Mucosa of descending colon (tissue), 3 donors: ENCODE measurements around the gene KIF18A. TPM values are rescaled to one million over a fixed set of nuclear protein-coding genes. Genes with fewer than 3 reads are reported as not detected.

Experiments used
- ATAC-seq: fragments of 200-7000 bp; cut with Tn5 transposase; one replicate; pipeline ENCODE4 v1.9.1; 2020; ENCODE audit warnings: mild to moderate bottlenecking, moderate library complexity
- DNase-seq, 3 donors: peaks; one replicate each; pipeline ENCODE4 v3.0.0-alpha.2; 2020
- H3K36me3 ChIP-seq: fragments of 200-600 bp; one replicate; pipeline ENCODE4 v1.8.0; 2021; ENCODE audit warnings: low read depth, mild to moderate bottlenecking
- H3K4me1 ChIP-seq: fragments of 200-600 bp; one replicate; pipeline ENCODE4 v1.8.0; 2021; ENCODE audit warnings: low read depth, mild to moderate bottlenecking
- H3K4me3 ChIP-seq: fragments of 200-600 bp; one replicate; pipeline ENCODE4 v1.8.0; 2021; ENCODE audit warnings: mild to moderate bottlenecking
- H3K9me3 ChIP-seq: fragments of 200-600 bp; one replicate; pipeline ENCODE4 v1.8.0; 2021; ENCODE audit warnings: mild to moderate bottlenecking
- intact Hi-C, 2 donors: fragments of 100-400 bp; cut with DNase I in 1 of 2; cut with micrococcal nuclease in 1 of 2; formaldehyde crosslinking; loops; one replicate each; pipeline versions ENCODE4 v1.11.0 to v1.11.1; 2022; cut with DNase I, micrococcal nuclease
- total RNA-seq, 3 donors: library from RNA; stranded (reverse); fragmentation: NEBNext Ultra II Directional in 2 of 3; extraction: Animal tissue kit (Norgen Biotek cat#: 25700) in 2 of 3; gene quantifications; one replicate each; pipeline versions ENCODE4 v1.2.1 to v1.2.4, GENCODE V29; 2021 to 2023
- TF ChIP-seq, protein P1 (sequence below): fragments of 200-600 bp; IDR thresholded peaks from one replicate; pipeline ENCODE4 v1.8.0; 2022; ENCODE audit warnings: antibody characterized with exemption, mild to moderate bottlenecking
- donor health status: DM: no; HTN: no; CAD: no; lungs with moderate emphysema.
- donor health status: DM: no; HTN: no; CAD: no.
- donor health status: DM: no; HTN: yes; CAD: no.

Gene KIF18A
- total RNA-seq, 3 donors from 2014 or later = 1.9 to 4.3 (median 2.5) TPM

DNA sequence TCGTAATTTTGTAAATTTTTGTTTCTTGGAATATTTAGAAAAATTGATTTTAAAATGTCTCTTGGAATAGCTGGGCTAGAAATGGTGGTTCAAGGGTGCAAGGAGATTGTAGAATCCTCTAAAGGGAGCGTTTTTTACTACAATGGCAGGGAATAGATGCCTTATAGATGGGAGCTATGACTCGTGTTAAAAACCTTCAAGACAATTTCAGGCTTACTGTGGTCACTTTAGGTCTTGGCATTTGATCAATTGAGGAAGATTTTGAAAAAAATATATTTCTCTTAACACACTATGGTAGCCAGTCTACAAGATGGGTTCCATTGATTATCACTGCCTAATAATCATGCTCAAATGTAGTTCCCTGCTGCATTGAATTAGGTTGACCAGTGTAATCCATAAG lies 25.2 kb upstream of the KIF18A start:
- Histone ChIP-seq H3K36me3 (no peaks in the 10 kb centered on the region), H3K4me1 (no peaks in the 10 kb centered on the region), H3K4me3 (no peak overlapping the region), H3K9me3 (peaks cover 10% of the 10 kb centered on the region)
- ATAC-seq (no peak), DNase-seq (no peak)
- intact Hi-C loops = no loop called here
- TF ChIP-seq, protein P1, sequence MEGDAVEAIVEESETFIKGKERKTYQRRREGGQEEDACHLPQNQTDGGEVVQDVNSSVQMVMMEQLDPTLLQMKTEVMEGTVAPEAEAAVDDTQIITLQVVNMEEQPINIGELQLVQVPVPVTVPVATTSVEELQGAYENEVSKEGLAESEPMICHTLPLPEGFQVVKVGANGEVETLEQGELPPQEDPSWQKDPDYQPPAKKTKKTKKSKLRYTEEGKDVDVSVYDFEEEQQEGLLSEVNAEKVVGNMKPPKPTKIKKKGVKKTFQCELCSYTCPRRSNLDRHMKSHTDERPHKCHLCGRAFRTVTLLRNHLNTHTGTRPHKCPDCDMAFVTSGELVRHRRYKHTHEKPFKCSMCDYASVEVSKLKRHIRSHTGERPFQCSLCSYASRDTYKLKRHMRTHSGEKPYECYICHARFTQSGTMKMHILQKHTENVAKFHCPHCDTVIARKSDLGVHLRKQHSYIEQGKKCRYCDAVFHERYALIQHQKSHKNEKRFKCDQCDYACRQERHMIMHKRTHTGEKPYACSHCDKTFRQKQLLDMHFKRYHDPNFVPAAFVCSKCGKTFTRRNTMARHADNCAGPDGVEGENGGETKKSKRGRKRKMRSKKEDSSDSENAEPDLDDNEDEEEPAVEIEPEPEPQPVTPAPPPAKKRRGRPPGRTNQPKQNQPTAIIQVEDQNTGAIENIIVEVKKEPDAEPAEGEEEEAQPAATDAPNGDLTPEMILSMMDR = no peak

DNA sequence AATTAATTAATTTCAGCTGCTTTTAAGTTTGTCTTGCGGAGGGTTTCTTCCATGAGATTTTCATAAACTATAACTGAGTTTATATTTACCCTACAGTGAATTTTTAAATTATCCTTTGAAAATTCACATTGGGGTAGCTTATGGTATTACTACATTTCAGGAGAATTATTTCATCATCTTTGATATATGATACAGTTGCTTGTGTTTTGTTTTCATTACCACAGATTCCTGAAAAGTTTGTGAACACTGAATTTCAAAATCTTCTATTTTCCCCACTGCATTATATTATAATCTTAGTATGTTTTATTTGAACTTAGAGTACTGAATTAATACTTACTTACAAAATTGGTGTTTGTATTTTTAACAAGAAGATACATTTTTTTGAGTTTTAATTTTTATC lies 24.6 kb upstream of the KIF18A start:
- no peak for DNase-seq

DNA sequence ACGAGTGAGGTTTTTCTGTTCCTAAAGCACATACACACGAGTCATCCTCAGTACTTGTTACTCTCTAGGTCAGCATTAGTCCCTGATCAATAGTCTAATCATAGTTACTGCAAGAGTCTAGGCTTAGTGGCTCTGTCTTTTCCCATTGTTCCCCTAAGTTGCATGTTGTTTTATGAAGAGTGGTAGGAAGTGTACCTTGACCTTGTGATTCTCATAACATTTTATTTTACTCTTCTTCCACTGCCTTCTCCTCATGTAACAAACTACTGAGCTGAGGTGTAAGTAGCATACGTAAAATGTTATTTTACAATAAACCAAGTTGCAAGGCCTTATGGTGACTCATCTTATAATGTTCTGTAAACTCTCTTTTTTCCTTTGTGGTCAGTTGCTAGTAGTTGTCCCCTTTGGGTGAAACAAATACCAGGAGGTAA lies 15.2 kb upstream of the KIF18A start:
- DNase-seq = no peak
- Histone ChIP-seq H3K4me3 (no peak overlapping the region), H3K9me3 (no peaks in the 10 kb centered on the region), H3K4me1 (no peaks in the 10 kb centered on the region), H3K36me3 (no peaks in the 10 kb centered on the region)
- intact Hi-C loops = no loop called here
- peak; percentile 79 for ATAC-seq
- TF ChIP-seq, protein P1 = no peak

More for the DNA sequence above, 24.6 kb upstream of the KIF18A start:
- H3K4me3 ChIP-seq = no peak overlapping the region
- intact Hi-C loops = no loop called here
- H3K9me3 ChIP-seq = peaks cover 4% of the 10 kb centered on the region
- no peaks in the 10 kb centered on the region for H3K36me3 ChIP-seq
- TF ChIP-seq, protein P1 = no peak
- no peaks in the 10 kb centered on the region for H3K4me1 ChIP-seq
- no peak for ATAC-seq

DNA sequence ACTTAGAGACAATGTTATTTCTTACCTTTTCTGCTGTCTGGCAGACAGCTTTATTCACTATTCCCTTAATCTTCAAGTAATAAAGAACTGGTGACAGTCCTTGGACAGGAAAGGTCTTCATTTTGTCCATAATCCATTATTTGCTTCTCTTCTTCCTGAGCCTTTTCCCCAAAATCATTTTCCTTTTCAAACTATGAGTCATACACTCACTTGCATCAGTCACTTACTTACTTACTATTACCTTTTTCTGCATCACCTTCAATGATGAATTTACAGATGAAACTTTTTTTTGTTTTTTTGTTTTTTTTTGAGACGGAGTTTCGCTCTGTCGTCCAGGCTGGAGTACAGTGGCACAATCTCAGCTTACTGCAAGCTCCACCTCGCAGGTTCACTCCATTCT lies 9.8 kb upstream of the KIF18A start:
- no peaks in the 10 kb centered on the region for H3K36me3 ChIP-seq
- H3K4me1 ChIP-seq = no peaks in the 10 kb centered on the region
- no peak for ATAC-seq
- DNase-seq = no peak
- intact Hi-C loops = no loop called here
- H3K4me3 ChIP-seq = no peak overlapping the region
- no peaks in the 10 kb centered on the region for H3K9me3 ChIP-seq
- TF ChIP-seq, protein P1 = no peak

DNA sequence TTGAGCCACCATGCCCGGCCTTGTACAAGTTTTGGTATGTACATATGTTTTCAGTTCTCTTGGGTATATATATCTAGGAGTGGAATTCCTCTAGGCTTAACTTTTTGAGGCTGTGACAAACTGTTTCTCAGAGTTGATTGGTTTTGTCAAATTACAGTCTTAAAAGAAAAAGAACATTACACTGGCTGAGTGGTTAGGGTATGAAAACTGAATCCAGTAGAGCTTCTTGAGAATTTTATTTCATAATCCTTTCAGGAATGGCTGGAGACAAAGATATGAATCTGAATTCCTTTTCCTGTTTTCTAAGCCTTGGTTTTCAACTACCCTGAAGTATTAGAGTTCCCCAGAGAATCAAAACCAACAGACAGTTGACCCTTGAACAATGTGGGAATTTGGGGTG lies 6.8 kb upstream of the KIF18A start:
- Histone ChIP-seq H3K4me3 (no peak overlapping the region), H3K4me1 (peaks cover 11% of the 10 kb centered on the region), H3K9me3 (no peaks in the 10 kb centered on the region), H3K36me3 (no peaks in the 10 kb centered on the region)
- intact Hi-C loops = no loop called here
- no peak for DNase-seq
- no peak for ATAC-seq
- TF ChIP-seq, protein P1 = no peak

DNA sequence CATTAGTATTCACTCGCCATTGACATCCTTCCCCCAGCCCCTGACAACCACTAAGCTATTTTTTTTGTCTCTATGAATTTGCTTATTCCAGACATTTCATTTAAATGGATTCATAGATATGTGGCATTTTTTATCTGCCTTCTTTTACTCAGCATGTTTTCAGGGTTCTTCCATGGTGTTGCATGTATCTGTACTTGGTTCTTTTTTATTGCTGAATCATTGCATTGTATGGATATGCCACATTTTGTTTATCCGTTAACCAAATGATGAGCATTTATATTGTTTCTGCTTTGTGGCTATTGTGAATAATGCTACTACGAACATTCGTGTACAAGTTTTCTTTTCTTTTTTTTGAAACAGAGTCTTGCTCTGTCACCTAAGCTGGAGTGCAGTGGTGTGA lies 6.2 kb upstream of the KIF18A start:
- H3K36me3 ChIP-seq = no peaks in the 10 kb centered on the region
- no peaks in the 10 kb centered on the region for H3K9me3 ChIP-seq
- intact Hi-C loops = no loop called here
- peaks cover 11% of the 10 kb centered on the region for H3K4me1 ChIP-seq
- TF ChIP-seq, protein P1 = no peak
- DNase-seq (no peak), ATAC-seq (no peak)
- H3K4me3 ChIP-seq = no peak overlapping the region
